GM12878 (cell line): ENCODE data around the gene LDB2. TPM values are rescaled to one million over a fixed set of nuclear protein-coding genes. Genes with fewer than 3 reads are reported as not detected.

ENCODE experiments used
- ATAC-seq: fragments of 200-7000 bp; cut with Tn5 transposase; 3 replicates; pipeline ENCODE4 v1.9.1; 2020; ENCODE audit warnings: mild to moderate bottlenecking, moderate library complexity
- BruUV-seq: library from RNA; stranded (reverse); fragments of 400-500 nt; replicated peaks from 2 replicates; lab custom pipeline; 2021; lab: Mats Ljungman, UMichigan
- CTCF ChIA-PET: fragments of 300-600 bp; sonication (Branson Sonifier 250); formaldehyde crosslinking; extraction: SDS; loops from one replicate; lab custom pipeline; 2021; ENCODE audit warnings: inconsistent platforms; lab: Yijun Ruan, JAX
- POLR2A ChIA-PET: fragments of 350-600 bp; formaldehyde crosslinking; extraction: SDS; loops from one replicate; lab custom pipeline; 2021; ENCODE audit warnings: inconsistent platforms; lab: Charles Lee
- RAD21 ChIA-PET: fragments of 300-600 bp; sonication (Branson Sonifier 250); formaldehyde crosslinking; loops from one replicate; lab custom pipeline; 2023; ENCODE audit warnings: antibody characterized with exemption; ENCODE audit not compliant: unreplicated experiment; lab: Charles Lee
- SMC1A ChIA-PET: fragments of 300-600 bp; sonication (Branson Sonifier 250); formaldehyde crosslinking; loops from one replicate; lab custom pipeline; 2023; ENCODE audit not compliant: unreplicated experiment, uncharacterized antibody; lab: Charles Lee
- DNase-seq: peaks from one replicate; pipeline ENCODE4 v3.0.0-alpha.2; 2011; ENCODE audit warnings: low read depth, low spot score
- FAIRE-seq: peaks from 3 replicates; lab custom pipeline; 2011; peaks lifted over from hg19 to GRCh38; lab: Jason Lieb, UNC
- H2AFZ ChIP-seq: 2 replicates; pipeline ENCODE4 v1.6.0; 2011; ENCODE audit warnings: low read depth, low read length, control low read depth; ENCODE audit not compliant: control insufficient read depth
- H3K27ac ChIP-seq: 2 replicates; pipeline ENCODE4 v1.5.1; 2011; ENCODE audit warnings: control low read depth; ENCODE audit not compliant: control insufficient read depth, insufficient read depth
- H3K27me3 ChIP-seq, 2 experiments: replicated peaks in 1 of 2; 2 replicates each; pipeline versions ENCODE4 v1.6.0 to v1.6.1; 2011; ENCODE audit warnings: low read length in 1 of 2; ENCODE audit not compliant: control insufficient read depth in 2 of 2, insufficient read depth in 2 of 2
- H3K36me3 ChIP-seq, 2 experiments: 2 replicates each; pipeline ENCODE4 v1.5.1; 2011; ENCODE audit warnings: low read length in 1 of 2; ENCODE audit not compliant: control insufficient read depth in 2 of 2, insufficient read depth in 2 of 2
- H3K4me1 ChIP-seq: 2 replicates; pipeline ENCODE4 v1.6.1; 2011; ENCODE audit warnings: mild to moderate bottlenecking, low read length, moderate library complexity, mixed read lengths; ENCODE audit not compliant: control insufficient read depth, insufficient read depth
- H3K4me2 ChIP-seq: 2 replicates; pipeline ENCODE4 v1.6.0; 2011; ENCODE audit warnings: control low read depth; ENCODE audit not compliant: control insufficient read depth, insufficient read depth
- H3K4me3 ChIP-seq: fragments of 200-600 bp; sonication (generic); 2 replicates; pipeline ENCODE4 v1.5.1; 2016
- H3K79me2 ChIP-seq: 2 replicates; pipeline ENCODE4 v1.6.0; 2011; ENCODE audit warnings: low read length; ENCODE audit not compliant: control insufficient read depth, insufficient read depth
- H3K9ac ChIP-seq: 2 replicates; pipeline ENCODE4 v1.8.0; 2011; ENCODE audit warnings: low read length, control low read depth, mixed read lengths; ENCODE audit not compliant: control insufficient read depth, insufficient read depth
- H3K9me3 ChIP-seq: replicated peaks from 3 replicates; pipeline ENCODE4 v1.5.1; 2011; ENCODE audit warnings: mild to moderate bottlenecking, low read length; ENCODE audit not compliant: control insufficient read depth, insufficient read depth
- H4K20me1 ChIP-seq: 2 replicates; pipeline ENCODE4 v1.6.0; 2011; ENCODE audit not compliant: control insufficient read depth, insufficient read depth
- BMI1 ChIP-seq: fragments of 450-650 bp; IDR thresholded peaks from 2 replicates; pipeline ENCODE4 v1.6.1; 2016; ENCODE audit warnings: mild to moderate bottlenecking, moderate library complexity, borderline replicate concordance
- CEBPB ChIP-seq, 2 experiments: fragments of 150-350 bp in 1 of 2; IDR thresholded peaks; 2 replicates each; pipeline ENCODE4 v1.6.1; 2012 to 2014; ENCODE audit warnings: low read depth in 2 of 2, low read length in 2 of 2, borderline replicate concordance in 1 of 2, inconsistent platforms in 1 of 2
- CHD2 ChIP-seq: IDR thresholded peaks from 2 replicates; pipeline ENCODE4 v1.6.1; 2011; ENCODE audit warnings: low read depth, low read length, improper control_type of control experiment, borderline replicate concordance
- CREB1 ChIP-seq: IDR thresholded peaks from 2 replicates; pipeline ENCODE4 v1.6.1; 2012; ENCODE audit warnings: low read depth, mild to moderate bottlenecking, inconsistent platforms
- E2F4 ChIP-seq: IDR thresholded peaks from 2 replicates; pipeline ENCODE4 v1.6.1; 2012; ENCODE audit warnings: low read depth, low read length, improper control_type of control experiment
- IRF4 ChIP-seq: IDR thresholded peaks from 2 replicates; pipeline ENCODE4 v1.6.1; 2011; ENCODE audit warnings: low read depth, low read length
- MTA2 ChIP-seq: fragments of 450-650 bp; IDR thresholded peaks from 2 replicates; pipeline ENCODE4 v1.6.1; 2016; ENCODE audit warnings: low read depth, mild to moderate bottlenecking, moderate library complexity
- NRF1 ChIP-seq: conservative IDR thresholded peaks from 2 replicates; pipeline ENCODE4 v1.6.1; 2011; ENCODE audit warnings: mild to moderate bottlenecking, low read depth, low read length, improper control_type of control experiment
- POLR2A ChIP-seq: IDR thresholded peaks from 2 replicates; pipeline ENCODE4 v1.6.1; 2011; ENCODE audit warnings: low read depth, mild to moderate bottlenecking, low read length
- RFX5 ChIP-seq: IDR thresholded peaks from 2 replicates; pipeline ENCODE4 v1.6.1; 2011; ENCODE audit warnings: low read depth, low read length, improper control_type of control experiment
- TBL1XR1 ChIP-seq: IDR thresholded peaks from 2 replicates; pipeline ENCODE4 v1.6.1; 2012; ENCODE audit warnings: low read depth, low read length, improper control_type of control experiment
- TCF3 ChIP-seq: IDR thresholded peaks from 2 replicates; pipeline ENCODE4 v1.6.1; 2012; ENCODE audit warnings: low read depth, mild to moderate bottlenecking, low read length, borderline replicate concordance; ENCODE audit not compliant: insufficient read depth
- ZNF217 ChIP-seq: fragments of 450-650 bp; IDR thresholded peaks from 2 replicates; pipeline ENCODE4 v1.6.1; 2017; ENCODE audit warnings: antibody characterized with exemption, mild to moderate bottlenecking
- ZSCAN29 ChIP-seq: fragments of 450-650 bp; IDR thresholded peaks from 2 replicates; pipeline ENCODE4 v1.6.1; 2017; ENCODE audit warnings: mild to moderate bottlenecking, moderate library complexity
- WGBS: methylation state at CpG from one replicate; pipeline ENCODE4 v1.1.6; 2016; ENCODE audit warnings: low lambda C conversion rate; ENCODE audit not compliant: insufficient replicate concordance, insufficient coverage; ENCODE audit errors: missing lambda C conversion rate; 5-methylcytosine and 5-hydroxymethylcytosine counted together
- in situ Hi-C: fragments of 300-500 bp; cut with MboI; formaldehyde crosslinking; loops from 9 replicates; pipeline ENCODE4 v1.14.3; 2018; ENCODE audit warnings: mixed read lengths
- intact Hi-C: fragments of 100-400 bp; cut with micrococcal nuclease; formaldehyde crosslinking; loops from one replicate; pipeline ENCODE4 v1.14.2; 2022; ENCODE audit not compliant: unreplicated experiment
- polyA plus RNA-seq, 11 experiments: library from polyadenylated mRNA; depleted of rRNA in 4 of 11; unstranded in 6 of 11; stranded (reverse) in 5 of 11; fragments of >200 nt; fragmentation: Nextera tagmentation in 4 of 11; fragmentation: Illumina TruSeq in 1 of 11; extraction: Ambion mirVana in 4 of 11; extraction: Trizol in 1 of 11; gene quantifications; 1 replicate in 1 of 11; 2 replicates in 10 of 11; pipeline versions ENCODE4 v1.2.1 to v1.2.3, GENCODE V29; 2011 to 2016; ENCODE audit warnings: inconsistent platforms in 2 of 11, missing spikeins in 2 of 11, low read depth in 1 of 11
- total RNA-seq, 4 experiments: library from RNA; depleted of rRNA in 3 of 4; stranded (reverse); fragments of >200 nt in 3 of 4; fragmentation: Illumina TruSeq in 1 of 4; extraction: Trizol in 1 of 4; gene quantifications; 2 replicates each; pipeline versions ENCODE4 v1.2.1 to v1.2.3, GENCODE V29; 2013 to 2021
- TF ChIP-seq, protein P1 (sequence below): IDR thresholded peaks from 2 replicates; pipeline ENCODE4 v1.6.1; 2011; ENCODE audit warnings: mild to moderate bottlenecking, low read depth, low read length, moderate library complexity; ENCODE audit not compliant: insufficient replicate concordance

LDB2 gene
- total and polyA plus RNA-seq, 10 of the 15 experiments (the other 5 are each of a cell fraction or from before 2014, with no cell fraction given), result 0.15 TPM; not detected in 9

- CTCF ChIA-PET, result interaction anchor here (1.1 to 1.4 kb wide), 2 partner anchors 11 to 13 kb away, joined by 3 to 4 read pairs; no protein-coding TSS in a partner anchor
- no TSS peak for BruUV-seq
- in situ Hi-C loops, result no loop called here
- H3K4me1 ChIP-seq, result no peaks in the 10 kb centered on the region
- 18% methylated on average over 6 of the region's 6 CpGs for WGBS
- no peaks in the 10 kb centered on the region for H3K27me3 ChIP-seq
- no peaks in the 10 kb centered on the region for H3K36me3 ChIP-seq
- DNase-seq, result no peak
- RAD21 ChIA-PET, result interaction anchor here (0.6 kb wide), 1 partner anchor 99 kb away, joined by 3 read pairs; no protein-coding TSS in a partner anchor
- no peak overlapping the region for H2AFZ ChIP-seq
- no peak overlapping the region for H3K9ac ChIP-seq
- POLR2A ChIA-PET, result no interaction called here
- H3K27ac ChIP-seq, result no peak overlapping the region
- no peaks in the 10 kb centered on the region for H4K20me1 ChIP-seq
- no peak for ATAC-seq
- SMC1A ChIA-PET, result no interaction called here
- H3K4me2 ChIP-seq, result no peak overlapping the region
- TF ChIP-seq, protein P1, sequence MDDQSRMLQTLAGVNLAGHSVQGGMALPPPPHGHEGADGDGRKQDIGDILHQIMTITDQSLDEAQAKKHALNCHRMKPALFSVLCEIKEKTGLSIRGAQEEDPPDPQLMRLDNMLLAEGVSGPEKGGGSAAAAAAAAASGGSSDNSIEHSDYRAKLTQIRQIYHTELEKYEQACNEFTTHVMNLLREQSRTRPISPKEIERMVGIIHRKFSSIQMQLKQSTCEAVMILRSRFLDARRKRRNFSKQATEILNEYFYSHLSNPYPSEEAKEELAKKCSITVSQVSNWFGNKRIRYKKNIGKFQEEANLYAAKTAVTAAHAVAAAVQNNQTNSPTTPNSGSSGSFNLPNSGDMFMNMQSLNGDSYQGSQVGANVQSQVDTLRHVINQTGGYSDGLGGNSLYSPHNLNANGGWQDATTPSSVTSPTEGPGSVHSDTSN, result no peak
- no peak for TF ChIP-seq CHD2
- no peak for TF ChIP-seq POLR2A
- no peak for TF ChIP-seq BMI1
- no peak for TF ChIP-seq NRF1
- no peak for TF ChIP-seq MTA2
- TF ChIP-seq ZSCAN29, result no peak
- TF ChIP-seq ZNF217, result no peak
- TF ChIP-seq TBL1XR1, result no peak
- no peak for TF ChIP-seq TCF3
- TF ChIP-seq CEBPB (IDR thresholded peaks at IDR 0.05; ENCODE audit: borderline replicate concordance in 1 of 2, low read depth in 2 of 2, low read length in 2 of 2), result no peak
- no peak for TF ChIP-seq CREB1
- TF ChIP-seq IRF4, result no peak
- TF ChIP-seq E2F4, result no peak
- TF ChIP-seq RFX5, result no peak
- H3K79me2 ChIP-seq, result no peaks in the 10 kb centered on the region
- no peak overlapping the region for H3K4me3 ChIP-seq
- no peaks in the 10 kb centered on the region for H3K9me3 ChIP-seq
- intact Hi-C loops, result no loop called here
- FAIRE-seq, result no peak
Measured at GRCh38 chr4:16785793-16786527, 112.5 kb downstream of the LDB2 start.
